ENCODE data around the gene GMPPA.

DNA sequence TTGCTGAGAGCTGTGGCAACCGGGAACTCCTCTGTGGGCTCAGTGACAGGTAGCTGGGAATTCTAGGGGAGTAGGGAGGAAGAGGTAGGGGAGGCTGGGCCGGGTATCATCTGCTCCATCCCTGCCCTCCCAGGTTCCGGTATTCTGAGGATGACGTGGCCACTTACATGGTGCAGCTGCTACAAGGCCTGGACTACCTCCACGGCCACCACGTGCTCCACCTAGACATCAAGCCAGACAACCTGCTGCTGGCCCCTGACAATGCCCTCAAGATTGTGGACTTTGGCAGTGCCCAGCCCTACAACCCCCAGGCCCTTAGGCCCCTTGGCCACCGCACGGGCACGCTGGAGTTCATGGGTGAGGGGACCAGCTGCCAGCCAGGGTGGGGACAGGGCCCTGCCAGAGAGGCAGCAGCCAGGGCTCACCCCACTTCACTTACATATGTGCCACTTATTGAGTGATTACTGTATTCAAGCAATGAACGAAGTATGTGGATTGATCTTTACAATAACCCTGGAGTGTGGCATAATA is 8.0 kb upstream of the GMPPA start:
- no peak for TF ChIP-seq YY1 (IDR thresholded peaks at IDR 0.05; ENCODE audit: insufficient read depth, insufficient read length)
- TF ChIP-seq ZNF274 (IDR thresholded peaks at IDR 0.05; ENCODE audit: low read depth, low read length): no peak
